H1 (cell line): Measurements from ENCODE around the gene SELENOV. TPM values are rescaled to one million over a fixed set of nuclear protein-coding genes. Genes with fewer than 3 reads are reported as not detected.

Experiments used
- BRCA1 ChIP-seq: IDR thresholded peaks from 2 replicates; pipeline ENCODE4 v1.6.1; 2012; ENCODE audit warnings: low read depth, low read length, improper control_type of control experiment
- CHD7 ChIP-seq: fragments of 300-600 bp; sonication (generic); IDR thresholded peaks from 2 replicates; pipeline ENCODE4 v1.7.1; 2012; ENCODE audit warnings: low read length, moderate library complexity, mild to moderate bottlenecking, inconsistent platforms; ENCODE audit not compliant: insufficient replicate concordance
- EGR1 ChIP-seq: IDR thresholded peaks from 2 replicates; pipeline ENCODE4 v1.6.1; 2011; ENCODE audit warnings: low read depth, low read length, borderline replicate concordance
- EP300 ChIP-seq, 2 experiments: IDR thresholded peaks; 1 replicate in 1 of 2; 2 replicates in 1 of 2; pipeline ENCODE4 v1.6.1; 2011 to 2012; ENCODE audit warnings: low read depth in 2 of 2, low read length in 2 of 2, mild to moderate bottlenecking in 2 of 2, borderline replicate concordance in 1 of 2, inconsistent platforms in 1 of 2, moderate library complexity in 1 of 2
- FOSL1 ChIP-seq: IDR thresholded peaks from 2 replicates; pipeline ENCODE4 v1.6.1; 2011; ENCODE audit warnings: mild to moderate bottlenecking, low read depth, low read length, moderate library complexity; ENCODE audit not compliant: insufficient read depth
- KDM4A ChIP-seq: IDR thresholded peaks from one replicate; pipeline ENCODE4 v1.7.1; 2012; ENCODE audit warnings: low read depth, mild to moderate bottlenecking, moderate library complexity, low read length, inconsistent platforms; ENCODE audit not compliant: severe bottlenecking
- POLR2AphosphoS5 ChIP-seq: IDR thresholded peaks from 2 replicates; pipeline ENCODE4 v1.6.1; 2011; ENCODE audit warnings: low read depth, low read length
- SIX5 ChIP-seq: IDR thresholded peaks from 2 replicates; pipeline ENCODE4 v1.6.1; 2011; ENCODE audit warnings: mild to moderate bottlenecking, low read depth, low read length
- SP1 ChIP-seq: IDR thresholded peaks from 2 replicates; pipeline ENCODE4 v1.6.1; 2011; ENCODE audit warnings: low read depth, low read length
- TAF1 ChIP-seq: IDR thresholded peaks from 2 replicates; pipeline ENCODE4 v1.6.1; 2011; ENCODE audit warnings: mild to moderate bottlenecking, low read depth, low read length
- polyA plus RNA-seq, 7 experiments: library from polyadenylated mRNA; depleted of rRNA in 3 of 7; stranded (reverse) in 5 of 7; unstranded in 2 of 7; fragments of >200 nt in 5 of 7; fragments of 200-250 nt in 2 of 7; gene quantifications; 1 replicate in 5 of 7; 2 replicates in 1 of 7; 4 replicates in 1 of 7; pipeline versions ENCODE4 v1.2.1 to v1.2.3, GENCODE V29; 2011 to 2013; ENCODE audit warnings: missing spikeins in 2 of 7, mixed read lengths in 2 of 7
- total RNA-seq: library from RNA; stranded (reverse); fragmentation: NEBNext Ultra II Directional; extraction: Animal tissue kit (Norgen Biotek cat#: 25700); gene quantifications from 2 replicates; pipeline ENCODE4 v1.2.1, GENCODE V29; 2021

Gene SELENOV
- total and polyA plus RNA-seq, 2 of the 8 experiments (the other 6 are each of a cell fraction or from before 2014, with no cell fraction given) = 8.4 to 10.7 TPM

- TF ChIP-seq CHD7 (no peak), POLR2AphosphoS5 (peak; percentile 77; the same call in 1 of the 2 replicates), SIX5 (no peak), EGR1 (peak; percentile 72; the same call in 1 of the 2 replicates), BRCA1 (peak; percentile 55; the same call in 1 of the 2 replicates), FOSL1 (no peak), SP1 (peak; percentile 94), TAF1 (peak; percentile 88), EP300 (IDR thresholded peaks at IDR 0.05; ENCODE audit: borderline replicate concordance in 1 of 2, low read depth in 2 of 2, low read length in 2 of 2) (no peak; a peak in 1 of 3 replicates), KDM4A (no peak)
Observed at GRCh38 chr19:39480337-39481228, 34.4 kb upstream of the SELENOV start, which contains the start of gene TIMM50 (continued).
